Activated naive CD8-positive, alpha-beta T cell (primary cell): Measurements from ENCODE around the gene LEFTY2.

ENCODE experiments used
- H3K27ac Mint-ChIP-seq: one replicate; pipeline ENCODE4 v1.8.0; 2021; ENCODE audit warnings: mixed read lengths
- H3K27me3 Mint-ChIP-seq: one replicate; pipeline ENCODE4 v1.8.0; 2021; ENCODE audit warnings: mixed read lengths
- H3K36me3 Mint-ChIP-seq: one replicate; pipeline ENCODE4 v1.8.0; 2021; ENCODE audit warnings: mixed read lengths
- H3K4me1 Mint-ChIP-seq: one replicate; pipeline ENCODE4 v1.8.0; 2021; ENCODE audit warnings: low read depth, mixed read lengths
- H3K4me3 Mint-ChIP-seq: one replicate; pipeline ENCODE4 v1.8.0; 2021; ENCODE audit warnings: mild to moderate bottlenecking, mixed read lengths
- H3K9me3 Mint-ChIP-seq: one replicate; pipeline ENCODE4 v1.8.0; 2021; ENCODE audit warnings: low read depth, mixed read lengths

The LEFTY2 gene

DNA sequence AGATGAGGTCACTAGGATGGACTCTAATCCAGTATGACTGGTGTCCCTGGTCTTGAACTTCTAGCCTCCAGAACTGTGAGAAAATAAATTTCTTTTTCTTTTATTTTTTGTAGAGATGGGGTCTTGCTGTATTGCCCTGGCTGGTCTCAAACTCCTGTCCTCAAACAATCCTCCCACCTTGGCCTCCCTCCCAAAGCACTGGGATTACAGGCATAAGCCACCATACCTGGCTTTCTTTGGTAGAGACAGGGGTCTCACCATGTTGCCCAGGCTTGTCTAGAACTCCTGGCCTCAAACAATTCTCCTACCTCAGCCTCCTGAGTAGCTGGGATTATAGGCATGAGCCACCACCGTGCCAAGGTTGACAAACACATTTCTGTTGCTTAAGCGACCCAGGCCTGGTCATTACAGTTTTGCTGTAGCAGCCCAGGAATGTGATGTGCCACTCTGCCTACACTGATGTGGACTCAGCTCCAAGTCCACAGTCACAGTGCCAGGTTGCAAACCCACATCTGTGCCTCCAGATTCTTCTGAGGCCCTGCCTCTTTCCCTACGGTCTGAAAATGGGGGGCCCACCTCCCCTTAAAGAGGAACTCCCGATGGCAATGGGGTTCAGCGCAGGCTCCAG, 32.9 kb downstream of the LEFTY2 start:
- peaks cover 35% of the 10 kb centered on the region for H3K4me1 Mint-ChIP-seq
- no peaks in the 10 kb centered on the region for H3K36me3 Mint-ChIP-seq
- H3K4me3 Mint-ChIP-seq: no peak overlapping the region
- H3K9me3 Mint-ChIP-seq: no peaks in the 10 kb centered on the region
- no peaks in the 10 kb centered on the region for H3K27me3 Mint-ChIP-seq
- H3K27ac Mint-ChIP-seq: no peak overlapping the region

DNA sequence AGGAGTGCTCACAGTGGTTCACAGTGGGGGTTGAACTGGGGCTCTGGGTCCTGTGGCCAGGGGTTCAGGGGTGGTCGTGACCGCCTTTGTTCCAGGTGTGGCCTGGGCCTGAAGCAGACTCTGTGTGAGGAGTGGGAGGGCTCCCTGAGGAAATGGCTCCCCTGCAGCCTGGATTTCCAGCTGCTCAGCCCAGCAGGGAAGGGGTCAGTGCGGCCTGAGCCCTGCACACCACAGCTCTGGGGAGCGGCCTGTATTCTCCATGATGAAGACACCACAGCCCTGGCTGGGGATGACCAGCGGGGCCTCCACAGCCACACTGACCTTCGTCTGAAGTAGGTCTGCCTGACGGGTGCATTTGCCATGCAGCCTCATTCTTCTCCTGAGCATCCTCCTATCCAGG, 33.7 kb downstream of the LEFTY2 start:
- Mint-ChIP-seq H3K4me3 (no peak overlapping the region), H3K27ac (no peak overlapping the region)

DNA sequence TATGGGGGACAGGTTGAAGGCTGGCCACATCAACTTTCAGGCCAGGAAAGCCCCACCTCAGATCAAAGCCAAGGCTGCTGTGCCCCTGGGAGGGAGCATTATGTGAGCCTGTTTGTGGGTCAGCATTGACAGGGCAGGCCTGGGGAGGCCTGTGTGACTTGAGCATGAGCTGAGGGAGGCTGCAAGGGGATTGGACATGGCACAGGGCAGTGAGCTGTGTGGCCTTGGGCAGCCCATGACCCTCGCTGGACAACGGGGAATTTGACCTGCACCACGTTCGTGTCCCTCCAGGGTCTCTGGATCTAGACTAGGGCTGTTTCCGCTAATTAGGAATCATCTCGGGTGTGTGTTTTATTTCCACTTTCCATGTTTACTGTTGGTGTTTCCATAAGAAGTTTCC, 34.6 kb downstream of the LEFTY2 start:
- no peaks in the 10 kb centered on the region for H3K9me3 Mint-ChIP-seq
- H3K27me3 Mint-ChIP-seq: no peaks in the 10 kb centered on the region
- H3K4me1 Mint-ChIP-seq: peaks cover 31% of the 10 kb centered on the region
- H3K36me3 Mint-ChIP-seq: no peaks in the 10 kb centered on the region
- H3K4me3 Mint-ChIP-seq: no peak overlapping the region
- H3K27ac Mint-ChIP-seq: peak overlapping the region; percentile 18

More for the DNA sequence above, 33.7 kb downstream of the LEFTY2 start:
- Mint-ChIP-seq H3K36me3 (no peaks in the 10 kb centered on the region), H3K4me1 (peaks cover 35% of the 10 kb centered on the region), H3K9me3 (no peaks in the 10 kb centered on the region), H3K27me3 (no peaks in the 10 kb centered on the region)

DNA sequence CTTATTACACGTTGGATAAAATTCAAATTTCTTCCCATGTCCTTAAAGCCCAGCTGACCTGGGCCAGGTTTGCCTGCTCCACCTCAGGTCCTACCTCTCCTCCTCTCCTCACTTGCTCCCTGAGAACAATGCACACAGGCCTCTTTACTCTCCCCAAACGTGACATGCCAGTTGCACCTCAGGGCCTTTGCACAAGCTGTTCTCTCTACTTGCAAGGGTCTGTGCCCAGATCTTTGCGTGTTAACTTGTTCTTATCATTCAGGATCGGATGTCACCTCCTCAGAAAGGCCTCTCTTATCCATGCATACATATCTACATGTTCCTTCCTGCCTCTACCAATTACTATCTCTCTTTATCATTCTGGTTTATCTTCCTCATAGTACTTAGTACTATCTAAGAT, 37.4 kb downstream of the LEFTY2 start:
- Mint-ChIP-seq H3K27me3 (no peaks in the 10 kb centered on the region), H3K4me1 (peaks cover 25% of the 10 kb centered on the region), H3K36me3 (no peaks in the 10 kb centered on the region), H3K27ac (no peak overlapping the region), H3K4me3 (no peak overlapping the region), H3K9me3 (no peaks in the 10 kb centered on the region)

DNA sequence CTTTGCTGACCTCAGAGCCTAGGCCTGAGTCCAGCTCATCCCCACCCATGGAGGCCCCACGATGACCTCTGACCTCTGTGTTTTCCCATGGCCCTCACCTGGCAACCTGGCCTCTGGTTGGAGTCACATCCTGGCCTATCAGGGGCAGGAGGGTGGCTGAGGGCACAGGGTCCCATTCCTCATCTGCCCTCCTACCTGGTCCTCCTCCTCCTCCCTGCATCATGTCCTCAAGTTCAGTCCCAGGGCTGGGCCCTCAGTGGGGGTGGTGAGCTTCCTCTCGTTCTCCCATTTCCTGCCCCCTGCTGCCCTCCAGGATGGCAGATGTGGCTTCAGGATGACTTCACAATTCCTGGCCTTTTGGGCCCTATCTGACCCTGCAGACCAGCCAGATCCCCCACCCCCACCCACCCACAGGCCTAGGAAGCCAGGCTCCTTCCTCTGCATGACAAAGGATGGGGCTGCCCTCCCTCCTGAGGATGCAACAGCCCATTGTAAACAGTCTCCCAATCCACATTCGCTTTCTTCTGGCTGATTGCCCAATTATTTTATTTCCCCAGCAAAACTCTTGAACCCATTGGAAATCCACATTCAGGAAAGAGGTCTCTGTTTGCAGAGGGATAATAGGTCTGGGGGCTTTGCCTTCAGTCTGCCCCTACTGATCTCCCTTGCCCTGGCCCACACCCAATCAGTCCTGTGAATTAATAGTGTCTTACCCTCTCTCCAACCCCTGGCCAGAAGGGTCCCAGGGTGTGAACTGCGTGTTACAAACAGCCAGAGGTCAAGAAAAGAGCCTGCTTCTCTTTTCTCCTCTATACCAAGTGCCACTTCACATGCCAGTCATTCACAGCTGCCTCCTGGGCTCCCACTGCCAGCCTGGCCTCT, 41.7 kb downstream of the LEFTY2 start:
- Mint-ChIP-seq H3K4me3 (no peak overlapping the region), H3K36me3 (no peaks in the 10 kb centered on the region), H3K9me3 (no peaks in the 10 kb centered on the region), H3K27me3 (no peaks in the 10 kb centered on the region), H3K4me1 (peaks cover 42% of the 10 kb centered on the region), H3K27ac (peak overlapping the region; percentile 83)

DNA sequence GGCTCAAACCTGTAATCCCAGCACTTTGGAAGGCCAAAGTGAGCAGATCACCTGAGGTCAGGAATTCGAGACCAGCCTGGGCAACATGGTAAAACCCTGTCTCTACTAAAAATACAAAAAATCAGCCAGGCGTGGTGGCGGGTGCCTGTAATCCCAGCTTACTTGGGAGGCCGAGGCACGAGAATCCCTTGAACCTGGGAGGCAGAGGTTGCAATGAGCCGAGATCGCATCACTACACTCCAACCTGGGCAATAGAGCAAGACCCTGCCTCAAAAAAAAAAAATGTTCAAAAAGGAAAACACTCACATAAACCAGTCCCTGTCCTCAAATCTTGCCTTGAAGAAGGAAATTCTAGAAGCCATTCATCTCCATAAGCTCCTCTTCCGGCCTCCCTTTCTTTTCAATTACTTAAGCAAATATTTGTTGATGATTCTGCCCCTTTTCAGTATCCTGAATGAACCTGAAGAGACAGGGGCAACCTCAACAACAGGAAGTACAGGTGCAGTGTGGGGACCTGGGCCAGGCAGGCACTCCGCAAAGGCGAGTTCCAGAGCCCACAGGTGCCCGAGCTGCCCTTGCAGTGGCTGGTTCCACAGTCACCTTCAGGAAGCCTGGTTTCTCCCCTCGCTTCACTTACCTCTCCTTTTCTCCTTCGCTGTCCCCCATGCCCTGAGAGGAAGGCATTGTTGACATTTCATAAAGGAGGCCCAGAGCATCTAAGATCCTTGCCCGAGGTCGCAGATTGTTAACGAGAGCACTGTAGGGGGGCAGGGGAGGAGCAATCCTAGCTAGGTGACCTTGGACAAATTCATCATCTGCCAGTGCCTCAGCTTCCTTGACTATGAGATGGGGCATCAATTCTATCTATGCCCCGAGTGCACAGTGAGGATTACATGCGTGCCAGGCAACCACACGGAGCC, 43.2 kb downstream of the LEFTY2 start:
- Mint-ChIP-seq H3K27me3 (no peaks in the 10 kb centered on the region), H3K9me3 (no peaks in the 10 kb centered on the region), H3K4me1 (peaks cover 47% of the 10 kb centered on the region), H3K27ac (peak overlapping the region; percentile 83), H3K36me3 (no peaks in the 10 kb centered on the region), H3K4me3 (peak overlapping the region; percentile 62)

DNA sequence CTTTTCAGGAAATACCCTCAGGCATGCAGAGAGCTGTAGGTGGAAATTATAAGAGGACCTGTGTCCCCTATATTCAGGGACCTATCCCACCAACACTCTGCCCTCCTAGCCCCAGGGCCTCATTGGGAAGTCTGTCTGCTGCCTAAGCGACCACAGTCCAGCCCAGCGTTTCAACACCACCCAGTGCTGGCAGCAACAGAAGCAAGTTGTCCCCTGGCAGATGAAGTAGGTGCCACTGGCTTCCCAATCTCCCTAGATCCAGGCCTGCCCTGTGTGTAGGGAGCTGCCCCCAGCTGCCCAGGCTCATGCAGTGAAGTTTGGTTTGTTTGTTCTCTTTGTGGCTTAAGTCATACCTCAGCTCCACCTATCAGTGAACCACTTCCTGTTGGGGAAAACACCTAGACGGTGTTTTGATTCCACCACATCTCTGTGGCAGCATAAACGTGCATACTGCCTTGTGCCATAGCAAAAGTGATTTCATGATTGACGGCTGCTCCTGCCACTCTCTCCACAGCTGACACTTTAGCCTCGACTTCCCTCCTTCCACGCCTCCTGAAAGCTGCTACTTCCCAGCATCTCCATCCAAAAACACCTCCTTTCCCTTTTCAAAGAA, 44.0 kb downstream of the LEFTY2 start:
- H3K27ac Mint-ChIP-seq: peak overlapping the region; percentile 83
- H3K4me3 Mint-ChIP-seq: peak overlapping the region; percentile 62
- H3K9me3 Mint-ChIP-seq: no peaks in the 10 kb centered on the region
- no peaks in the 10 kb centered on the region for H3K36me3 Mint-ChIP-seq
- peaks cover 47% of the 10 kb centered on the region for H3K4me1 Mint-ChIP-seq
- no peaks in the 10 kb centered on the region for H3K27me3 Mint-ChIP-seq

DNA sequence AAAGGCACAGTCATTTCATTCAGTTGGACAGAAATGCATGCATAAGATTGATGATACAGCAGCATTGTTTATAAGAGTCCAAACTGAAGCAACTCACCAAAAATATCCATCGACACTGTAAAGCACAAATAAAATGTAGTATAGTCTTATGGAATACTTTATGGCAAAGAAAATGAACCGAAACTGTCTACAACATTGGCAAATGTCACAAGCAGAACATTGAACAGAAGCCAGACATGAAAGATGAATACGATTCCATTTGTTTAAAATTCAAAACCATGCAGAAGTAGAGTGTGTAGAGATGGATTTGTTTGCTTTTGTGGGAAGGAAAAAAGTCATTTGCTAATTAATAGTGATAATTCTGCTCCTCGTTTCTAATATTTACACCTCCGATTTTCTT, 44.5 kb downstream of the LEFTY2 start:
- Mint-ChIP-seq H3K27ac (peak overlapping the region; percentile 83), H3K9me3 (no peaks in the 10 kb centered on the region), H3K4me1 (peaks cover 47% of the 10 kb centered on the region)

DNA sequence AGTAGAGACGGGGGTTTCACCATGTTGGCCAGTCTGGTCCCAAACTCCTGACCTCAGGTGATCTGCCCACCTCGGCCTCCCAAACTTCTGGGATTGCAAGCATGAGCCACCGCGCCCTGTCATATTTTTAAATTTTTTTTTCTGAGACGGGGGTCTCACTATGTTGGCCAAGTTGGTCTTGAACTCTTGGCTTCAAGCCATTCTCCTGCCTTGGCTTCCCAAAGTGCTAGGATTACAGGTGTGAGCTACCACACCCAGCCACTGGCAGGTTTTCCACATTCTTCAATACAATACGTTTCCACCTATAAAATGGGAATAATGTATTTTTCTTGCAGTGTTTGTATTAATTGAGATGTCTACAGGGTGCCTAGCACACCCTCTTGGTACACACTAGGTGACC, 48.7 kb downstream of the LEFTY2 start:
- H3K4me1 Mint-ChIP-seq: peaks cover 34% of the 10 kb centered on the region
- H3K9me3 Mint-ChIP-seq: no peaks in the 10 kb centered on the region
- H3K27me3 Mint-ChIP-seq: no peaks in the 10 kb centered on the region
- H3K36me3 Mint-ChIP-seq: no peaks in the 10 kb centered on the region
- no peak overlapping the region for H3K27ac Mint-ChIP-seq
- H3K4me3 Mint-ChIP-seq: no peak overlapping the region

More for the DNA sequence above, 44.5 kb downstream of the LEFTY2 start:
- no peaks in the 10 kb centered on the region for H3K27me3 Mint-ChIP-seq
- H3K36me3 Mint-ChIP-seq: no peaks in the 10 kb centered on the region
- peak overlapping the region; percentile 62 for H3K4me3 Mint-ChIP-seq

DNA sequence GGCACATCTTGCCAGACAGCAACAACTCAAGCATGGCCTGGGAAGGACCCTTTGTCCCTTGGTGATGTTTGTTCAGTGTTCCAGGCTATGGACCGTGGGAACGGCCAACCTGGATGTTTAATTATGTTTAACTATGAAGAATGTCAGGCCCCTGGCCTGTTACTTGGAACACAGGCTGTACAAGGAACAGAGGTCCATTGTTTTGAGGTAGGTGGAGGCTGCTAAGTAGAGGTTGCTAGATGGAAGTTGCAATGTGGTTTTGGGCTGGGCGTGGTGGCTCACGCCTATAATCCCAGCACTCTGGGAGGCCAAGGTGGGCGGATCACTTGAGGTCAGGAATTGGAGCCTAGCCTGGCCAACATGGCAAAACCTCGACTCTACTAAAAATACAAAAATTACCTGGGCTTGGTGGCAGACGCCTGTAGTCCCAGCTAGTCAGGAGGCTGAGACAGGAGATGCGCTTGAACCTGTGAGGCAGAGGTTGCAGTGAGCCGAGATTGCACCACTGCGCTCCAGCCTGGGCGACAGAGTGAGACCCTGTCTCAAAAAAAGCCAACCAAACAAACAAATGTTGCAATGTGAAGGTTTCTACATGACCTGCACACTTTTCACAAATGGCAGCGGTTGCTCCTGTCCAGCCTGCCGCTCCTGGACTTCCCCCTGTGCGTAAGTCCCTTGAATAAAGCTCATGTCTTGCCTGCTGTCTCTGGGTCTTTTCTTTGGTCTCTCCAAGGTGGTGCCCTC, 49.6 kb downstream of the LEFTY2 start:
- Mint-ChIP-seq H3K9me3 (no peaks in the 10 kb centered on the region), H3K36me3 (no peaks in the 10 kb centered on the region), H3K4me3 (no peak overlapping the region), H3K27ac (no peak overlapping the region), H3K4me1 (peaks cover 25% of the 10 kb centered on the region), H3K27me3 (no peaks in the 10 kb centered on the region)

DNA sequence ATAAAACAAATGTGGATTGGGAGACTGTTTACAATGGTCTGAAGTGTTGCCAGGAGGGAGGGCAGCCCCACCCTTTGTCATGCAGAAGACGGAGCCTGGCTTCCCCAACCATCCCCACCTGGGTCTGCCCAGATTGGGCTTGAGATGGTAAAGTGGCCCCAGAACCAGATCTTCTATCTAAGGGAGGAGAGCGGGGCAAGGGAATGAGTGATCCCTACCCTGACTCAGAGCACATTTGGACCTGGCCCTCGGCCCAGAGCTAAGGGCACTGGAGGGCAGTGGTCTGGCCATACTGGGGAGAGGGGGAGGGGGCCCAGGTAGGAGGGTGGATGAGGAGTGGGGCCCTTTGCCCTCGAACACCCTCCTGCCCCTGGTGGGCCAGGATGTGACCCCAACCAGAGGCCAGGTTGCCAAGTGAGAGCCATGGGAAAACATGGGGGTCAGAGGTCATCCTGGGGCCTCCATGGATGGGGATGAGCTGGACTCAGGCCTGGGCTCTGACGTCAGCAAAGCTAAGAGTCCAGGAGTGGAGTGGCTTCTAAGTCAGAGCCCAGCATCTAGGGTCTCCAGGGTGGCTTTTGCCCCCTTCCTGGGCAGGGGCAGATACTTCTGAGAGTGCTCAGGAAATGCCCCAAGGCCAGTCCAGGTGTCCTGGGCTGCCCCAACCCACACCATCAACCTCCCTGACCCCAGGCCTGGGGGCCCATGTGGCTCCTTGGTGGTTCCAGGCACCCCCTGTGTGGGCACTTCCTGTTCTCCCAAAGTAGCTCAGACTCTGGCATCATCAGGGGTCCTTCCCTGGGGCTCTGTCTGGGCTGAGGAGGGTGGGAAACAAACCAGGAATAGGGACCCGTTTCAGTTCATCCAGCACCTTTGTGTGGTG, 50.4 kb downstream of the LEFTY2 start:
- no peak overlapping the region for H3K27ac Mint-ChIP-seq
- H3K9me3 Mint-ChIP-seq: no peaks in the 10 kb centered on the region
- H3K4me3 Mint-ChIP-seq: no peak overlapping the region
- H3K36me3 Mint-ChIP-seq: no peaks in the 10 kb centered on the region
- H3K27me3 Mint-ChIP-seq: no peaks in the 10 kb centered on the region
- peaks cover 17% of the 10 kb centered on the region for H3K4me1 Mint-ChIP-seq

DNA sequence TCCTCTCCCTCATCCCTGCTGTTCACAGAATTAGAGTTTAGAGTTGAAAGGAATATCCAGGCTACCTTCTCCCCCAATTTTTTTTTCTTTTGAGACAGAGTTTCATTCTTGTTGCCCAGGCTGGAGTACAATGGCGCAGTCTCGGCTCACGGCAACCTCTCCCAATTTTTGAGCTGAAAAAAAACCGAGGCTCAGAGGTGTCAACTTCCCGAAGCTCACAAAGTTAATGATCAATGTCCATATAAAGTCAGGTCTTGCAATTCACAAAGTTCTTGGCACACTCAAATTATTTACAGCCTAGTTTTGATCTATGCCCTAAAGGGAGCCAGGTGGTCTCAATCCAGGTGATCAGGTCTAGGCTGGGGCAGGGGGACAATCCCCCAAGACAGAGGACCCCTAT, 51.3 kb downstream of the LEFTY2 start:
- H3K27ac Mint-ChIP-seq: no peak overlapping the region
- no peaks in the 10 kb centered on the region for H3K27me3 Mint-ChIP-seq

DNA sequence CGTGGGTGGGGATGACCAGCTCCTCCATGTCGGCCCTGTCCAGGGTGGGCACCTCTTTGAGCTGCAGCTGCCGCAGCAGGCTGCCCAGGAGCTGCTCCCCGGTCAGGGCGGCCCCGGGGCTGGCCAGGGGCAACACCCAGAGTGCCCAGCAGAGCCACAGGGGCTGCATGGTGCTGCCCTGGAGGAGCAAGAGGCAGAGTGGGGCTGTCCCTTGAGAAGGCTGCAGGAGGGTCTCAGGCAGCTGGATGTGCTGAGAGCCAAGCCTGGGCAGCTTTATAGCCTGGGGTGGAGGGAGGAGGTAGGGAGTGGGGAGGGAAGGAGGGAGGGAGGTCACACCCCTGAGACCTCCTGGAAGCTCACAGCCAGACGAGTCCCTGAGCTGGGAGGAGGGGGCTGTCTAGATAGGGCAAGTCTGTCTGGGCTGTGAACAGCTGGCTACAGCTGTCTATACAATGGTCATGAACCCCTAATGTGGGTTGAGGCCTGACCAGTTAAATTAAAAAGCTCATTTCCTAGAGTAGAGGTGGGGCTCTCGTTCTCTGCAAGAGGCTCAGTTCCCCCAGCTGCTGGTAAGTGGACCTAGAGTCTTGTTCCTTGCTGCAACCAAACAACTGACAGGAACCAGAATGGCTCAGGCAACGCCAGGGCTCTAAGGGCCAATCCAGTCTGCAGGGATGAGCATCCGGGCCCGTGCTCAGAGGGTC, 52.0 kb downstream of the LEFTY2 start, which contains the start of gene LEFTY1:
LEFTY1 (minus strand) TSS at position 249 of the 704 bp plus-strand sequence; CDS start at position 169, 80 bp downstream.
- no peaks in the 10 kb centered on the region for H3K36me3 Mint-ChIP-seq
- no peak within 1 kb of the TSS for H3K4me3 Mint-ChIP-seq
- H3K27ac Mint-ChIP-seq: no peak within 1 kb of the TSS
- no peaks in the 10 kb centered on the region for H3K27me3 Mint-ChIP-seq
- H3K4me1 Mint-ChIP-seq: peaks cover 16% of the 10 kb centered on the region
- no peaks in the 10 kb centered on the region for H3K9me3 Mint-ChIP-seq

More for the DNA sequence above, 51.3 kb downstream of the LEFTY2 start:
- peaks cover 17% of the 10 kb centered on the region for H3K4me1 Mint-ChIP-seq
- no peak overlapping the region for H3K4me3 Mint-ChIP-seq
- H3K9me3 Mint-ChIP-seq: no peaks in the 10 kb centered on the region
- H3K36me3 Mint-ChIP-seq: no peaks in the 10 kb centered on the region
